SK-N-MC (cell line): ENCODE data around the gene RAB28.

Experiments used
- DNase-seq: peaks from one replicate; pipeline ENCODE4 v3.0.0-alpha.2; 2011; ENCODE audit warnings: low read depth, low spot score
- H3K27ac ChIP-seq: fragments of 200-600 bp; sonication (generic); 2 replicates; pipeline ENCODE4 v1.5.1; 2016; ENCODE audit warnings: mixed run types
- H3K36me3 ChIP-seq: fragments of 200-600 bp; sonication (generic); 2 replicates; pipeline ENCODE4 v1.6.1; 2017; ENCODE audit warnings: antibody characterized with exemption, low read length, mixed read lengths; ENCODE audit not compliant: insufficient read depth
- H3K4me3 ChIP-seq: fragments of 200-600 bp; sonication (generic); 2 replicates; pipeline ENCODE4 v1.5.1; 2016
- H3K9ac ChIP-seq: fragments of 200-600 bp; sonication (generic); 2 replicates; pipeline ENCODE4 v1.8.0; 2017; ENCODE audit warnings: mixed run types, mixed read lengths; ENCODE audit not compliant: insufficient read length
- H3K9me3 ChIP-seq: fragments of 200-600 bp; sonication (generic); 2 replicates; pipeline ENCODE4 v1.6.1; 2017; ENCODE audit warnings: low read depth, mild to moderate bottlenecking, antibody characterized with exemption, low read length, moderate library complexity, mixed read lengths
- EZH2 ChIP-seq: fragments of 200-600 bp; sonication (generic); IDR thresholded peaks from one replicate; pipeline ENCODE4 v1.6.1; 2017; ENCODE audit warnings: antibody characterized with exemption
- FOXP2 ChIP-seq: optimal IDR thresholded peaks from 2 replicates; pipeline ENCODE3; 2011; ENCODE audit warnings: mild to moderate bottlenecking, moderate library complexity; ENCODE audit not compliant: insufficient read depth; ENCODE audit errors: extremely low read length, control extremely low read depth
- POLR2AphosphoS5 ChIP-seq: IDR thresholded peaks from 2 replicates; pipeline ENCODE4 v1.6.1; 2012; ENCODE audit warnings: mild to moderate bottlenecking, low read depth, low read length, borderline replicate concordance

The RAB28 gene

DNA sequence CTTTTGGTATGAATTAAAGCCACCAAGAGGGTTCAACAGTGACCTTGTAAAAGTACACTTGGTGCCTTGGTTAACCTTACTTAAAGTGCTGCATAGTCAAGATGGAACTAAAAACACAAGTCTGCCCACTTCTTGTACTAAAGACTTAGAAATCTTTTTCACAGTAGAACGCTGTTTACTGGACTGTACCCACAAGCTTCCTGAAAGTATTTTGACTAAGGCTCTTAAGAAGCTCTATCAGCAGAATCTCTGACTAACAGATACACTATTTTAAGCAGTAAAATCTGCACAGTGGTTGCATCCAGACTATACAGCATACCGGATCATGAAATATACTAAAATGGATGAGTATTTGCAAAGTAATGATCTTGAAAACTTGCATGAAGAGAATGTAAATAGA lies 7.2 kb downstream of the RAB28 start:
- no peaks in the 10 kb centered on the region for H3K9me3 ChIP-seq
- TF ChIP-seq POLR2AphosphoS5 (no peak), EZH2 (no peak), FOXP2 (no peak)
- H3K27ac ChIP-seq = no peak overlapping the region; the same call in 1 of the 2 replicates
- no peak for DNase-seq
- H3K4me3 ChIP-seq = no peak overlapping the region
- peaks cover 17% of the 10 kb centered on the region for H3K36me3 ChIP-seq
- no peak overlapping the region for H3K9ac ChIP-seq

- Histone ChIP-seq H3K36me3 (peaks cover 17% of the 10 kb centered on the region), H3K4me3 (no peak overlapping the region), H3K27ac (no peak overlapping the region), H3K9me3 (no peaks in the 10 kb centered on the region), H3K9ac (no peak overlapping the region)
- no peak for TF ChIP-seq POLR2AphosphoS5
- TF ChIP-seq EZH2 = no peak
- TF ChIP-seq FOXP2 = no peak
- DNase-seq = no peak
These were observed 8.0 kb downstream of the RAB28 start for GRCh38 chr4:13476152-13476551.

GRCh38 chr4:13471400-13471799 lies 12.7 kb downstream of the RAB28 start:
- no peaks in the 10 kb centered on the region for H3K9me3 ChIP-seq
- no peak for DNase-seq
- H3K36me3 ChIP-seq = peaks cover 26% of the 10 kb centered on the region
- H3K27ac ChIP-seq = no peak overlapping the region
- no peak overlapping the region for H3K4me3 ChIP-seq
- no peak overlapping the region for H3K9ac ChIP-seq
- no peak for TF ChIP-seq FOXP2
- no peak for TF ChIP-seq POLR2AphosphoS5
- no peak for TF ChIP-seq EZH2

DNA sequence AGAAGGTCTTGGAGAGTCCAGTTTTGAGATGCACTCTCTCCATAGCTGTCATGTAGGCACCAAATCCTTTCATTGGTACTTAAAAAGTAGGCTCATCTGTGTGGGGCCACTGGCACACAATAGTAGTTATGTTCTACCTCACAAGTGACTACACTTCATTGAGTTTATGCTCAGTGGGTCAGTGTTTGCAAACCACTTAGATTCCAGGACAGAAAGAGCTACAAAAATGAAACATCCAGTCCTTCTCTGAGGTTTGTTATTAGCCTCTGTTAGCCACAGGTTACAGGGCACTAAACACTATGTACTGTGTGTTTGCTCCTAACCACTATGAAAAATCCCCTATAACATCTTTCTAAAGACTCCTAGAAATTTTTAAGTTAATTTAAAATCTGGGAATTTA lies 13.8 kb downstream of the RAB28 start:
- no peak for TF ChIP-seq POLR2AphosphoS5
- no peak for TF ChIP-seq FOXP2
- no peaks in the 10 kb centered on the region for H3K9me3 ChIP-seq
- no peak overlapping the region for H3K27ac ChIP-seq
- no peak overlapping the region for H3K4me3 ChIP-seq
- H3K36me3 ChIP-seq = peaks cover 32% of the 10 kb centered on the region
- no peak overlapping the region for H3K9ac ChIP-seq
- no peak for DNase-seq

- TF ChIP-seq FOXP2 = no peak
- no peak for TF ChIP-seq POLR2AphosphoS5
- TF ChIP-seq EZH2 = no peak
- Histone ChIP-seq H3K36me3 (peaks cover 11% of the 10 kb centered on the region; the same call in 1 of the 2 replicates), H3K4me3 (no peak overlapping the region), H3K9me3 (no peaks in the 10 kb centered on the region), H3K9ac (no peak overlapping the region), H3K27ac (no peak overlapping the region)
- DNase-seq = no peak
These were observed 19.2 kb downstream of the RAB28 start for GRCh38 chr4:13464973-13465372.

GRCh38 chr4:13464543-13464942 lies 19.6 kb downstream of the RAB28 start:
- no peak for DNase-seq
- no peak for TF ChIP-seq POLR2AphosphoS5
- no peak for TF ChIP-seq EZH2
- no peak for TF ChIP-seq FOXP2
- no peak overlapping the region for H3K27ac ChIP-seq

DNA sequence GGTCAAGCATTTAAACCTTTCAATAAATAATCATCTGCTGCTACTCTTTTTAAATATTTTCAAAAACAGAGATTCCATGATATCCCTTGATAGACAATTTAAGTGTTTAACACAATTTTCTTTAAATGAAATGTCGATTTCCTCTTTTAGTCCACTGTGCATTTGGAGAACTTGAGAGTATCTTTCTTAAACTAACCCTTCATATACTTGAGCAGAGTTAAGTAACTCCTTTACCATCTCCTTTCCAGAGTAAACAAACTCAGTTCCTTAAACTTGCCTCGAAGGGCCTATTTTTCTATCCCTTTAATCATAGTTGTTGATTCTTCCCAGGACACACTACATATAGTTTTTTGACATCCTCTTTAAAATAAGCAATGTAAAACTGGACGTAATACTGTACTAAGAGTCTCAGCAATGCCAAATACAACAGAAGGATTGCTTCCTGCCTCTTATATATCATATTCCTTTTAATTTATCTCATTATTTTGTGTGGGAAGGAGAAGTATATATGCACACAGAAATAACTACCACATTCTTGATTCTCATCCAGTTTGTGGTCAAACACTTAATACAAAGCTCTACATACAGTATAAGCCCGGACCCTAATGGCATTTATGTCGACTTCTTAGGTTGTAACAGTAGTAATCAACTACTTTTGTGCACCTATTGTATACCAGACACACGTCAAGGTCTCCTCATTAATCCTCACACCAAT lies 22.8 kb downstream of the RAB28 start:
- H3K27ac ChIP-seq = no peak overlapping the region
- no peaks in the 10 kb centered on the region for H3K9me3 ChIP-seq
- H3K36me3 ChIP-seq = peaks cover 5% of the 10 kb centered on the region; the same call in 1 of the 2 replicates
- DNase-seq = no peak
- TF ChIP-seq EZH2 (no peak), FOXP2 (no peak), POLR2AphosphoS5 (no peak)
- no peak overlapping the region for H3K4me3 ChIP-seq
- H3K9ac ChIP-seq = no peak overlapping the region

More at GRCh38 chr4:13464543-13464942, 19.6 kb downstream of the RAB28 start:
- peaks cover 11% of the 10 kb centered on the region; the same call in 1 of the 2 replicates for H3K36me3 ChIP-seq
- no peak overlapping the region for H3K4me3 ChIP-seq
- H3K9me3 ChIP-seq = no peaks in the 10 kb centered on the region
- H3K9ac ChIP-seq = no peak overlapping the region

DNA sequence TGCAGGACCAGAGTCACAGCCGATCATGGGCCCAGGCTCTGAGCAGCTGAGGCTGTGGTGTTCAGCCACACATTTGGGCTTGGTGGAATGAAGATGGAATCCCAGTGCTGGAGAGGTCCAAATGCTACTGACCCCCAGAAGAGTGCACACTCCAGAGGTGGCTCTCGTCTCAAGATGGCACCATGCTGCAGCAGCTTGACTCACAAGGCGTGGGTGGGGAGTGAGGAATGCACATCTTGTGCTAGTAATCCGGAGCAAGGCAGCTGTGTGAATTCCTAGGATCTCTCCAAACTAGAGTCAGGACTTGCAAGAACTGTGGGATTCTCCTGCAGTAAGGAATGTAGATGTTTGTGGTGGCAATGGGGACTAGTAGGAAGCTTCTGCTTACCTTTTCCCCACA lies 28.7 kb downstream of the RAB28 start:
- no peak for DNase-seq
- peaks cover 17% of the 10 kb centered on the region; the same call in 1 of the 2 replicates for H3K36me3 ChIP-seq
- H3K9ac ChIP-seq = no peak overlapping the region
- H3K9me3 ChIP-seq = no peaks in the 10 kb centered on the region
- no peak overlapping the region for H3K27ac ChIP-seq
- TF ChIP-seq EZH2 = no peak
- TF ChIP-seq POLR2AphosphoS5 = no peak
- TF ChIP-seq FOXP2 = no peak
- no peak overlapping the region for H3K4me3 ChIP-seq
